ENCODE results near the gene GGT6.
A peak's percentile ranks its signal among the peaks of the same experiment; 100 is the strongest.
"Not testable (repeated sequence)": the region's sequence is repeated elsewhere in the genome, so short reads cannot be mapped to it uniquely, and the experiment has no call there.

The GGT6 gene, protein sequence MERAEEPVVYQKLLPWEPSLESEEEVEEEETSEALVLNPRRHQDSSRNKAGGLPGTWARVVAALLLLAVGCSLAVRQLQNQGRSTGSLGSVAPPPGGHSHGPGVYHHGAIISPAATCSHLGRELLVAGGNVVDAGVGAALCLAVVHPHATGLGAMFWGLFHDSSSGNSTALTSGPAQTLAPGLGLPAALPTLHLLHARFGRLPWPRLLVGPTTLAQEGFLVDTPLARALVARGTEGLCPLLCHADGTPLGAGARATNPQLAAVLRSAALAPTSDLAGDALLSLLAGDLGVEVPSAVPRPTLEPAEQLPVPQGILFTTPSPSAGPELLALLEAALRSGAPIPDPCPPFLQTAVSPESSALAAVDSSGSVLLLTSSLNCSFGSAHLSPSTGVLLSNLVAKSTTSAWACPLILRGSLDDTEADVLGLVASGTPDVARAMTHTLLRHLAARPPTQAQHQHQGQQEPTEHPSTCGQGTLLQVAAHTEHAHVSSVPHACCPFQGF

GRCh38 chr17:4560421-4560820 is at the start of gene GGT6:
Gene GGT6 (minus strand): TSS chr17:4560577. CDS start chr17:4560521, 56 bp downstream.
- DNase-seq (ENCODE audit: low spot score) = no peak

- no peak for DNase-seq (ENCODE audit: low spot score)
Measured at GRCh38 chr17:4610162-4610561, 49.8 kb upstream of the GGT6 start.

- DNase-seq (ENCODE audit: low spot score) = no peak
Measured at GRCh38 chr17:4609761-4610160, 49.4 kb upstream of the GGT6 start.

DNA sequence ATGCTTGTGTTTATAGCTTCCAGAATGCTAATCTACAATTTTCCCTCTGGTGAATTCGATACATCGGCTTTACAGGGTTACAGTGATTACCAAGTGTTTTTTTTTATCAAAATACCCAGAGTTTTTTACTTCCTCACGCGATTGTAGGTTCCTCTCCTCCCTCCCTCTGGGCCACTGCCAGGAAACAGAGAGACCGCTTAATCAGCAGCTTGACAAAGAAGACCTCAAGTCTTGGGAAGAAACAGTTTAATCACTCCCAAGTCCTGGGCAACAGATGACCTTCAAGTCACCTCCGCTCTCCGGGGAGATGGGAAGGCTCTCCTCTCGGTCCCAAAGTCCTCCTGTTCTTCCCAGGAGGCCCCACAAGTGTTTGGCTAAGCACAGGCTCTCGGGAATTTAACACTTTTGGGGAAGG is 47.4 kb upstream of the GGT6 start:
- DNase-seq (ENCODE audit: low spot score) = no peak

- DNase-seq (ENCODE audit: low spot score) = no peak
Measured at GRCh38 chr17:4607261-4607741, 46.9 kb upstream of the GGT6 start.

GRCh38 chr17:4605826-4606225 is 45.4 kb upstream of the GGT6 start:
- no peak for DNase-seq (ENCODE audit: low spot score)

- not testable (repeated sequence) for DNase-seq (ENCODE audit: low spot score)
Measured at GRCh38 chr17:4604736-4605135, 44.4 kb upstream of the GGT6 start.

- no peak for DNase-seq (ENCODE audit: low spot score)
Measured at GRCh38 chr17:4604111-4604644, 43.8 kb upstream of the GGT6 start.

- DNase-seq (ENCODE audit: low spot score) = no peak
Measured at GRCh38 chr17:4602041-4602440, 41.7 kb upstream of the GGT6 start.

DNA sequence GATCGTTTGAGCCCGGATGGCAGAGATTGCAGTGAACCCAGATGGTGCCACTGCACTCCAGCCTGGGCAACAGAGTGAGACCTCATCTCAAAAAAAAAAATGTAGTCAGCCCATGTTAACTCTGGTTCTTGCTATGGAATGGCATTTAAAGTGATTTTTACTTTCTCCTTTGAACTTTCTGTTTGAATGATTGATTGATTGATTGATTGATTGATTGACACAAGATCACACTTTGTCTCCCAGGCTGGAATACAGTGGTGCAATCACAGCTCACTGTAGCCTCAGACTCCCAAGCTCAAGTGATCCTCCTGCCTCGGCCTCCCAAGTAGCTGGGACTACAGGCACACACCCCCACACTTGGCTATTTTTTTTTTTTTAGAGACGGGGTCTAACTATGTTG is 40.9 kb upstream of the GGT6 start:
- no peak for DNase-seq (ENCODE audit: low spot score)

- no peak for DNase-seq (ENCODE audit: low spot score)
Measured at GRCh38 chr17:4600563-4600962, 40.2 kb upstream of the GGT6 start.

DNA sequence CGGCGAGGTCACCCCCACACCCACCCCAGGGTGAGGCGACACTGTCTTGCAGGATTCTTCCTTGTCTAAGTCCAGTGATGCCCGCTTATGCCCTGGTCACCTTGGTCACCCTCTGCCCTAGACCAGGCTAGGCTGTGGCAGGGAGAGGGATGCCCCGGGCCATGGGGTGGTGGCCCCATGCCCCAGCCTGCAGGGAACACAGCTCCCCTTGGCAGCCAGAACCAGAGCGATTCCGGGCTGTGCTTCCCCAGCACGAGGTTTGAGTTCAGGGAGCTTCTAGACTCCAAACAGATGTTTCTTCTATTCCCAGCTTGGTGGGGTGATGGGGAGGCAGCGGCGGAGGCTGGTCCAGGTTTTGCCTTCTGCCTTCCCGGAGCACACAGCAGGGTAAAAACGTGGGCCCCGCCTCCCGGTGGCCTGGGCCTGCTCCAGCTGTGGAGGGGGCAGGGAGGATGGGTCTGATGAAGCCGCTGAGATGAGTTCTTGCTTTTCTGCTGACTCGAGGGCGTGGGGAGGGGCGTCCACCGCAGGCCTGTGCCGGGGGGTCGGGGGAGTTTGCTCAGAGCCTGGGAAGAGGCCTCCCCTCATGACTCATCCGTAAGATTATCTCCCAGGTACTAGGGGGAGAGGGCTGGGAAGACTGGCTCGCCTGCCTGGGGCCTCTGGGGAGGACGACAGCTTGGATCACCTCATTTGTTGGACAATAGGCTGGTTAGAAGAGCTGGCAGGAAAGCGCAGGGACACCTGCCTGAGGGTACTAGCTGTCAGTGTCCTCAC is 39.3 kb upstream of the GGT6 start:
- no peak for DNase-seq (ENCODE audit: low spot score)

- DNase-seq (ENCODE audit: low spot score) = no peak
Measured at GRCh38 chr17:4598776-4599504, 38.6 kb upstream of the GGT6 start.

GRCh38 chr17:4597975-4598374 is 37.6 kb upstream of the GGT6 start:
- no peak for DNase-seq (ENCODE audit: low spot score)

DNA sequence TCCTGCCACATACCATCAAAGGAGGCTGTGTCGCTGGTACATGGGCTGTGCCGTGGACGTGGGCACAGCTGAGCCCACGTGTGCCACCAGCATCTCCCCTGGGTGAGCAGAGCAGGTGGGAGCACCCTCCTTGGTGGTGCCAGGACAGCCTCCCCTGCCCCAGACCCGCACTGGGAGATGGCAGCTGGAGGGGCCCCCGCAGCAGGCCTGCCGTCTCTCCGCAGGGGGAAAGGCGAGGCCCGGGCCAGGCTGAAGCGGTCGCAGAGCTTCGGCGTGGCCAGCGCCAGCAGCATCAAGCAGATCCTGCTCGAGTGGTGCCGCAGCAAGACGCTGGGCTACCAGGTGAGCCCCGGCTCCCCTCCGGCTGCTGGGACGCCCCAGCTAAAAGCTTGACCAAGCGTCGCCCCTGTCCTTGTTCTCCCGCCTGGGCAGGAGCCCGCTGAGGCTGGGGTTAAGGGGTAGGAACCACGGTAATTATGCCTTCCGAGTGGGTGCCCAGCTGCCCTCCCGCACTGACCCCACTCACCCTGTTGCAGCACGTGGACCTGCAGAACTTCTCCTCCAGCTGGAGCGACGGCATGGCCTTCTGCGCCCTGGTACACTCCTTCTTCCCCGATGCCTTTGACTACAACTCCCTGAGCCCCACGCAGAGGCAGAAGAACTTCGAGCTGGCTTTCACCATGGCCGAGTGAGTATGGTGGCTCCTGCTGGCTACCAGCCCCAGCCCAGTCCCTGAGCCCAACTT is 36.4 kb upstream of the GGT6 start:
- DNase-seq (ENCODE audit: low spot score) = no peak

GRCh38 chr17:4595685-4596342 is 35.4 kb upstream of the GGT6 start:
- not testable (repeated sequence) for DNase-seq (ENCODE audit: low spot score)

DNA sequence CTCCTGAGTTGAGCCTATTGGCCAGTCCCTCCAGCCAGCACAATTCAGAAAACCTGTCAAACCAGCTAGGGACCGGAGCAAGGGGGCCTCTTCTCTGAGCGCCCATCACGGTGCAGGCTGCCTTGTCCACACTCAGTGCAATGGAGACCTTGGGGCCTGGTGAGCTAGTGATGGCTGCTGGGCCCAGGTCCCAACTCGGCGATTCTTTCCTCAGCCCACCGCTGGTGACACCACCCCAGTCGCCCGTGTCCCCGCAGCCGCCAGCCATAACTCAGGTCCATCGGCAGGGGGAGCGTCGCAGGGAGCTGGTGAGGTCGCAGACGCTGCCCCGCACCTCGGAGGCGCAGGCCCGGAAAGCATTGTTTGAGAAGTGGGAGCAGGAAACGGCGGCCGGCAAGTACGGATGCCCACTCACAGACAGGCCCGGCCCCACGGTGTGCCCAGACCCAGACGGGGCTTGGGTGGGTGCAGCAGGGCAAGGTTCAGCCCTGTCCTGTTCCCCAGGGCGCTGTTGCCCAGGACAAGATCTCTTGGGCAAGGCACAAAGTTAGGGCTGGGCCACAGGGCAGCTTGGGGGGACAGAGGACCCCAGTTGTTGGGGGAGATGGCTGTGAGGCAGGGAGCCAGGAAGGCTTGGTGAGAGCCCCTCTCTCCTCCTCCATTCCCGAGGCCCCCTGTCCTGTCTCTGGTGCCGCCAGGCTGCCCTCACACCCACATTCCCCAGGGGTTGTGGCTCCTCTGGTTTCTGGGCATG is 34.7 kb upstream of the GGT6 start:
- DNase-seq (ENCODE audit: low spot score) = peak; percentile 21

GRCh38 chr17:4594406-4594805 is 34.0 kb upstream of the GGT6 start:
- no peak for DNase-seq (ENCODE audit: low spot score)

GRCh38 chr17:4593021-4593421 is 32.6 kb upstream of the GGT6 start:
- DNase-seq (ENCODE audit: low spot score) = no peak

Data from CD4-positive, alpha-beta T cell treated with Interleukin-6 at 100 ng/mL for 8 hours (primary cell).